ENCODE results near the gene IL1A. TPM values are rescaled to one million over a fixed set of nuclear protein-coding genes. Genes with fewer than 3 reads are reported as not detected.

IL1A gene
- total and polyA plus RNA-seq, 9 of the 15 experiments (the other 6 are each of a cell fraction or from before 2014, with no cell fraction given): 0.03 to 0.27 (median 0.14) TPM; not detected in 2

- TF ChIP-seq ID3 (CRISPR knock-in tag; IDR thresholded peaks at IDR 0.05) (no peak), ID3 (tag; IDR thresholded peaks at IDR 0.05) (0 out of 2 replicates have a peak, but pooled peaks have one; percentile 66), NR4A1 (CRISPR knock-in tag; IDR thresholded peaks at IDR 0.05) (no peak), NR4A1 (tag; IDR thresholded peaks at IDR 0.05) (peak; percentile 77; the same call in 1 of the 2 replicates), SRSF9 (IDR thresholded peaks at IDR 0.05; ENCODE audit: borderline replicate concordance, low read depth, low read length) (no peak), MNT (conservative IDR thresholded peaks at IDR 0.05) (no peak), ZNF561 (CRISPR knock-in tag; conservative IDR thresholded peaks at IDR 0.05) (no peak; the same call in 1 of the 2 replicates), TFAP4 (CRISPR knock-in tag; IDR thresholded peaks at IDR 0.05; ENCODE audit: borderline replicate concordance) (no peak), MXD1 (CRISPR knock-in tag; IDR thresholded peaks at IDR 0.05; ENCODE audit: borderline replicate concordance, poor library complexity, severe bottlenecking) (no peak), NFIC (IDR thresholded peaks at IDR 0.05) (no peak), MTA3 (IDR thresholded peaks at IDR 0.05; ENCODE audit: borderline replicate concordance) (no peak), U2AF1 (optimal IDR thresholded peaks at IDR 0.05; ENCODE audit: low read depth, low read length) (no peak), ZNF785 (CRISPR knock-in tag; IDR thresholded peaks at IDR 0.05) (no peak), ATF4 (CRISPR knock-in tag; IDR thresholded peaks at IDR 0.05) (0 out of 2 replicates have a peak, but pooled peaks have one; percentile 26), CBFA2T2 (conservative IDR thresholded peaks at IDR 0.05) (no peak), ZNF583 (CRISPR knock-in tag; IDR thresholded peaks at IDR 0.05) (peak; percentile 76), ZKSCAN8 (CRISPR knock-in tag; IDR thresholded peaks at IDR 0.05) (no peak), TEAD1 (CRISPR knock-in tag; IDR thresholded peaks at IDR 0.05) (no peak), HIVEP1 (CRISPR knock-in tag; IDR thresholded peaks at IDR 0.05) (no peak), AFF4 (CRISPR knock-in tag; IDR thresholded peaks at IDR 0.05) (no peak)
These were observed 9.2 kb upstream of the IL1A start (continued) for GRCh38 chr2:112793449-112793978.

Data from K562 (cell line).